ENCODE measurements around the gene ENDOV.

ENDOV gene

DNA sequence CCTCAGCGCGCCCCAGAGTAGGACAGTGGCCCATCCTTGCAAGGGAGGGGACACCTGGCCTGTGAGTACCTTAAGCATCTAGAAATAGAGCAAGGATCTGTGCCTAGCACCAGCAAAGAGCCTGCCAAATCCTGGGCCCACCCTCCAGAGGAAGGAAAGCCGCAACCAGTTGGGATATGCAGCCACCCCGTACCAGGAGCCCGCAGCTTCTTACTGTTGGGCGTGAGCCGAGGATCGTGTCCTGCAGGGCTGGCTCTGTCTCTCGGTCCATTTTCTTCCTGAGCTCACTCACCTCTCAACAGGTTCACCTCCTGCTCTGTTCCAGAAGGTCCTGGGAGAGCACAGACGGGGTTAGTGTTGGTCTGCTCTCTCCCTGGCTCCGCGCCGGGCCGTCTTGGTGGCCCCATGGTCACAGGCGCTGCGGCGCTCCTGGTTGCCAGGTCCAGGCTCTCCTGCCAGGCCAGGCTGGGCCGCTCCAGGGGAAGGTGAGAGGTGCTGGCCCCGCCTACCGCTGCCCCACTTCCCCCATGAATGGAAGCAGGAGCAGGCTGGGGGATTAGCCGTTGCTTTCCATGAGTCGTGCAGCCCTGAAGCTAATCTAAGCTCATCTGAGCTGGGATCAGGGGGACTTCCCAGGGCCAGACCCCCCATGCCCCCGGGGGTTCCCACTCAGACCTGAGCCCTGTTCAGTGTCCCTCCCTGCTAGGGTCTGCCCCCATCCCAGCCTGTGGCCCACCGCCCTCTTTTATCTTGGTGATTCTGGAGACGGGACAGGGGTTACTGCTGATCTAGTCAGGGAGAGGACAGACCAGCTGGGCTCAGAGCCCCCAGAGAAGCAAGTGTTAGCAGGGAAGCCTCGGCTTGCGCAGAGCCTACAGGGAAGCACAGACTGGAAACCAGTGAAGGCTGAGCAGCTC is 12.7 kb downstream of the ENDOV start:
- H3K4me1 ChIP-seq (ENCODE audit: insufficient read depth, low read length), result peaks cover 4% of the 10 kb centered on the region
- H3K4me3 ChIP-seq (ENCODE audit: low read depth in 1 of 2, low read length in 2 of 2), result no peak overlapping the region
- H3K9ac ChIP-seq (ENCODE audit: low read length), result no peak overlapping the region

GRCh38 chr17:80428363-80428762 is 13.4 kb downstream of the ENDOV start:
- H3K27ac ChIP-seq (ENCODE audit: low read depth, low read length), result no peak overlapping the region
- H3K36me3 ChIP-seq (ENCODE audit: insufficient read depth, low read length), result peaks cover 20% of the 10 kb centered on the region

More for the DNA sequence above, 12.7 kb downstream of the ENDOV start:
- Histone ChIP-seq H3K27me3 (ENCODE audit: control insufficient read depth in 1 of 2, insufficient read depth in 2 of 2, low read length in 2 of 2) (no peaks in the 10 kb centered on the region), H3K36me3 (ENCODE audit: insufficient read depth, low read length) (peaks cover 20% of the 10 kb centered on the region), H3K9me3 (ENCODE audit: low read length) (no peaks in the 10 kb centered on the region), H3K27ac (ENCODE audit: low read depth, low read length) (no peak overlapping the region)

GRCh38 chr17:80428796-80429195 is 13.8 kb downstream of the ENDOV start:
- Histone ChIP-seq H3K27me3 (ENCODE audit: control insufficient read depth in 1 of 2, insufficient read depth in 2 of 2, low read length in 2 of 2) (no peaks in the 10 kb centered on the region), H3K4me3 (ENCODE audit: low read depth in 1 of 2, low read length in 2 of 2) (no peak overlapping the region), H3K9ac (ENCODE audit: low read length) (no peak overlapping the region), H3K36me3 (ENCODE audit: insufficient read depth, low read length) (peaks cover 20% of the 10 kb centered on the region), H3K9me3 (ENCODE audit: low read length) (no peaks in the 10 kb centered on the region), H3K4me1 (ENCODE audit: insufficient read depth, low read length) (peaks cover 4% of the 10 kb centered on the region), H3K27ac (ENCODE audit: low read depth, low read length) (no peak overlapping the region)

More at GRCh38 chr17:80428363-80428762, 13.4 kb downstream of the ENDOV start:
- peaks cover 4% of the 10 kb centered on the region for H3K4me1 ChIP-seq (ENCODE audit: insufficient read depth, low read length)
- no peak overlapping the region for H3K9ac ChIP-seq (ENCODE audit: low read length)
- no peak overlapping the region for H3K4me3 ChIP-seq (ENCODE audit: low read depth in 1 of 2, low read length in 2 of 2)
- no peaks in the 10 kb centered on the region for H3K27me3 ChIP-seq (ENCODE audit: control insufficient read depth in 1 of 2, insufficient read depth in 2 of 2, low read length in 2 of 2)
- no peaks in the 10 kb centered on the region for H3K9me3 ChIP-seq (ENCODE audit: low read length)

DNA sequence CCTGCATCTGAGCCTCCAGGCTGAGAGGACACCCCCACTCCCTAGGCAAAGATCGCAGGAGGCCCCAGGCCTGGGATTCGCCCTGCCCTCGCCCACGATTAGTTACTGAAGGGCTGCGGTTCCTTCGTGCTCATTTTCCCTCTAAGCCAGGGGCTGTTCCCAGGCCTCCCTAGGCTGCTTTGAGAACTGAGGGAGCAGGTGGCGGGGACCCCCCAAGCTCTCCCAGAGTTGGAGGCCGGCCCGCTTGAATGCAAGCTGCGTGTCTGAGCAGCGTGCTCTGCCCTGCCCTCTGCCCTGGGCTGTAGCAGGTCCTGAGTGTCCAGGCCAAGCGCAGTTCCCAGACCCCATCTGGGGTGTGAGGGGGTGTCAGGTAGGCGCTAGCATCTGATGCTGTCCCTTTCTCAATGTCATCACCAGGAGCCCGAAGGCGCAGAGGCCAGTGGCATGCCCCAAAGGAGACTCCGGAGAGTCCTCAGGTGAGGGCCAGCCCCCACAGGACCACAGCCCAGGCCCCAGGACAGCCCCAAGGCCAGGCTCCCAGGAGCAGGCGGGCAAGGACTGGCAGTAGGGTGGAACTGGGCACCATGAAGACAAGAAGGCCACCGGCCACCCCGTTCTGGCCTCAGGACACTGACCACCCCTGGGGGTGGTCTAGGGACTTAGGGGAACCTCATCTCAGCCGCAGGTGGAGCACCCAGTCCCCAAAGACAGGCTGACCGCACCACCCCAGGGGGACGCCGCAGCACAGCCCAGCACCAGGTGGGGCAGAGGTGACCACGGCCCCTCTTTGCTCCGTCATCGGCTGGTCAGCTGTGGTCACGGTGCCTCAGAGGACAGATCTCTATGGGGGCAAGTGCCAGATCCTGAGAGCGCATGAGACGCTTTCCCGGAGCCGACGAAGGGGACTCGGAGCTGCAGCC is 14.6 kb downstream of the ENDOV start:
- H3K36me3 ChIP-seq (ENCODE audit: insufficient read depth, low read length), result peaks cover 20% of the 10 kb centered on the region
- H3K27me3 ChIP-seq (ENCODE audit: control insufficient read depth in 1 of 2, insufficient read depth in 2 of 2, low read length in 2 of 2), result no peaks in the 10 kb centered on the region
- no peaks in the 10 kb centered on the region for H3K9me3 ChIP-seq (ENCODE audit: low read length)
- no peak overlapping the region for H3K9ac ChIP-seq (ENCODE audit: low read length)
- H3K4me3 ChIP-seq (ENCODE audit: low read depth in 1 of 2, low read length in 2 of 2), result no peak overlapping the region
- H3K4me1 ChIP-seq (ENCODE audit: insufficient read depth, low read length), result peaks cover 4% of the 10 kb centered on the region
- no peak overlapping the region for H3K27ac ChIP-seq (ENCODE audit: low read depth, low read length)

GRCh38 chr17:80430446-80431245 is 15.7 kb downstream of the ENDOV start:
- H3K4me3 ChIP-seq (ENCODE audit: low read depth in 1 of 2, low read length in 2 of 2), result no peak overlapping the region

DNA sequence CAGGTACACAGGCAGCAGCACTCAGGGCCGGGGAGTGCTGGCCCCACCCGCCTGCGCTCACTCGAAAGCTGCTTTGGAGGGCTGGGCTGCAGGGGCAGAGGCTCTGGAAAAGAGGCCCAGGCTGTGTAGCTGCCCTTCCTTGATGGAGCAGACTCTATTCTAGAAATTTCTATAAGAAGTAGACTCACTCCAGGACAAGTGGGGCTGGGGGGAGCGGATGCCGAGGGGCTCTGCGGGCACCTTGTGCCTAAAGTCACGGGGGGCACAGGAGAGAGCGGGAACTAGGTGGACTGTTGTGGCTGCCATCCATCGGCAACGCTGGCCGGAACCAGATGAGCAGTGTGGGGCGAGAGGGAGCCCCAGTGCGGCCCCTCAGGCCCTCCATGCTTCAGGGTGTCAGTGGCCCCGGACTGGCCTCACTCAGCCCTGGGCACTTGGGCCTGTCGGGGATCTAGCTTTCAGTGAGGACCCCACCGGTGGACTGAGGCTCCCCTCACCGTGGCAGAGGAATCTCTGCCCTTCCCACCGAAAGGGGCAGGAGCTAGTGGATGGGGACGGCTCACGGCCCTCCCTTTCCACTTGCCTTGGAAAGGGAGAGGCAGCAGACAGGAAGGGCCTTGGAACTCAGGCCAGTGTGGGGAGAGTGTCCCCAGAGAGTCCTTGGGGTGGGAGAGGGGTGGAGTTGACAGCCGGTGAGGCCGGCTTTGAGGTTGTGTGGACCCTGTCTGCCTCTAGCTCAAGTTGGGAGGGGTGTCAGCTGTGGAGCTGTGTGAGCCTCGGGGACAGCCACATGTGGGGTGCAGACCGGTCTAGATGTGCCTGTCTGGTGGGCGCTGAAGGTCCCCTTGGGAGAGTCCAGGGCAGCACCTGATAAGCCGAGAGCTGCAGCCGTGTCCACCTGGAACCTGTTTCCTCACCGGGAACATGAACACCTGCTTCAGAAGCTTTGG is 16.6 kb downstream of the ENDOV start:
- Histone ChIP-seq H3K4me1 (ENCODE audit: insufficient read depth, low read length) (peaks cover 4% of the 10 kb centered on the region), H3K36me3 (ENCODE audit: insufficient read depth, low read length) (peaks cover 20% of the 10 kb centered on the region), H3K27me3 (ENCODE audit: control insufficient read depth in 1 of 2, insufficient read depth in 2 of 2, low read length in 2 of 2) (no peaks in the 10 kb centered on the region), H3K9ac (ENCODE audit: low read length) (no peak overlapping the region), H3K27ac (ENCODE audit: low read depth, low read length) (no peak overlapping the region), H3K4me3 (ENCODE audit: low read depth in 1 of 2, low read length in 2 of 2) (no peak overlapping the region), H3K9me3 (ENCODE audit: low read length) (no peaks in the 10 kb centered on the region)

More at GRCh38 chr17:80430446-80431245, 15.7 kb downstream of the ENDOV start:
- H3K9ac ChIP-seq (ENCODE audit: low read length), result no peak overlapping the region
- H3K27me3 ChIP-seq (ENCODE audit: control insufficient read depth in 1 of 2, insufficient read depth in 2 of 2, low read length in 2 of 2), result no peaks in the 10 kb centered on the region
- no peak overlapping the region for H3K27ac ChIP-seq (ENCODE audit: low read depth, low read length)
- peaks cover 4% of the 10 kb centered on the region for H3K4me1 ChIP-seq (ENCODE audit: insufficient read depth, low read length)
- H3K36me3 ChIP-seq (ENCODE audit: insufficient read depth, low read length), result peaks cover 20% of the 10 kb centered on the region
- H3K9me3 ChIP-seq (ENCODE audit: low read length), result no peaks in the 10 kb centered on the region

DNA sequence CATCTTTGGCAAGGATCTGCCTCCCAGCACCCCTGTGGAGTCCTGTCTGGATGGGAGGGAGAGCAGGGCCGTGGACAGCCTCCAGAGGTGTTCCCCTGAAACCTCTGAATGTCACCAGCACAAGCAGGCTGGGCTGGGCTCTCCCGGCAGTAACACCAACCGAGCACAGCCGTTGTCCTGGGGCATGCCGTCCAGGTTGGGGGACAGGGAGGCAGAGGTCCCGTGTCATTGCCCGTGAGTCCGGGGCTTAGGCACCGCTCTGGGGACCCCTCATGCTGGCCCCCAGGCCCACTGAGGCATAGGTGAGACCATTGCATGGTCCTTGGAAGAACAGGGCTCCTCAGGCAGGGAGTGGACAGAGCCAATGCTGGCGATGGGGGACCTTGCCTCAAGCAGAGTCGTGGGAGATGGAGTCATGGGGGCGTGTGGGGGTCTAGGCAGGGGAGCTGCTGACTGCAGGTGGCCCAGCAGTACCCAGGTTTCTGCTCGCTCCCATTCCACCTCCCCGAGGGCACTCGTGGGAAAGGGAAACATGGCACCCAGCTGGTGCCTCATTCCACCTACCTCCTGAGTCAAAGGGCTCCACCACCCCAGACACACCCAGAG is 17.5 kb downstream of the ENDOV start:
- no peak overlapping the region for H3K4me3 ChIP-seq (ENCODE audit: low read depth in 1 of 2, low read length in 2 of 2)
- H3K36me3 ChIP-seq (ENCODE audit: insufficient read depth, low read length), result peaks cover 20% of the 10 kb centered on the region

DNA sequence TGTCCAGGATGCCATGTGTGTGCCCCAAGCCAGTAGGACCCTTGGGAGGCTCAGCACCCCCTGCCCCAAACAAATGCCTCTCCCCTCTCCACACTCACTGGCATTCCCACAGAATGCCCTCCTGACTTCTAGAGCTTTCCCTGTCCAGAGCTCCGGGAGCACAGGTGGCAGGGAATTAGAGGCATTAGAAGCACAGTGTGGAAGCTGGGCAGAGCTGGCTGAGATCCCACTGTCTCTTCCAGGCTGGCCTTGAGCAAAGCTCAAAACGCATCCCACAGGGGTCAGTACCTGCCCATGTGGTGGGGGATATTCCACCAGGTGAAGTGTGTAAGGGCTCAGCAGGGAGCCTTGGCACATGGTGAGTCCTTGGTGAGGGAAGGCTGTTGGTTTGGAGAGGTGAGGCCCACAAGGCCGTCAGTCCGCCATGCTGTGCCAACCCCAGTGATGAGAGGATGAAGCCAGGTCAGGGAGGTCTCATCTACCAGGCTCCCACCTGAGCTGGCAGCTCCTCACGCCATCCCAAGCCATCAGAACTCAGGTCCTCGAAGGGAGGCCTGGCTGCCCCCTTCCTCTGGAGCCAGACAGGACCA is 18.1 kb downstream of the ENDOV start:
- H3K4me1 ChIP-seq (ENCODE audit: insufficient read depth, low read length), result no peaks in the 10 kb centered on the region
- H3K36me3 ChIP-seq (ENCODE audit: insufficient read depth, low read length), result peaks cover 19% of the 10 kb centered on the region
- H3K9me3 ChIP-seq (ENCODE audit: low read length), result no peaks in the 10 kb centered on the region
- H3K4me3 ChIP-seq (ENCODE audit: low read depth in 1 of 2, low read length in 2 of 2), result no peak overlapping the region
- H3K27ac ChIP-seq (ENCODE audit: low read depth, low read length), result no peak overlapping the region
- no peaks in the 10 kb centered on the region for H3K27me3 ChIP-seq (ENCODE audit: control insufficient read depth in 1 of 2, insufficient read depth in 2 of 2, low read length in 2 of 2)
- H3K9ac ChIP-seq (ENCODE audit: low read length), result no peak overlapping the region

More for the DNA sequence above, 17.5 kb downstream of the ENDOV start:
- Histone ChIP-seq H3K9ac (ENCODE audit: low read length) (no peak overlapping the region), H3K27ac (ENCODE audit: low read depth, low read length) (no peak overlapping the region), H3K27me3 (ENCODE audit: control insufficient read depth in 1 of 2, insufficient read depth in 2 of 2, low read length in 2 of 2) (no peaks in the 10 kb centered on the region), H3K9me3 (ENCODE audit: low read length) (no peaks in the 10 kb centered on the region), H3K4me1 (ENCODE audit: insufficient read depth, low read length) (no peaks in the 10 kb centered on the region)

DNA sequence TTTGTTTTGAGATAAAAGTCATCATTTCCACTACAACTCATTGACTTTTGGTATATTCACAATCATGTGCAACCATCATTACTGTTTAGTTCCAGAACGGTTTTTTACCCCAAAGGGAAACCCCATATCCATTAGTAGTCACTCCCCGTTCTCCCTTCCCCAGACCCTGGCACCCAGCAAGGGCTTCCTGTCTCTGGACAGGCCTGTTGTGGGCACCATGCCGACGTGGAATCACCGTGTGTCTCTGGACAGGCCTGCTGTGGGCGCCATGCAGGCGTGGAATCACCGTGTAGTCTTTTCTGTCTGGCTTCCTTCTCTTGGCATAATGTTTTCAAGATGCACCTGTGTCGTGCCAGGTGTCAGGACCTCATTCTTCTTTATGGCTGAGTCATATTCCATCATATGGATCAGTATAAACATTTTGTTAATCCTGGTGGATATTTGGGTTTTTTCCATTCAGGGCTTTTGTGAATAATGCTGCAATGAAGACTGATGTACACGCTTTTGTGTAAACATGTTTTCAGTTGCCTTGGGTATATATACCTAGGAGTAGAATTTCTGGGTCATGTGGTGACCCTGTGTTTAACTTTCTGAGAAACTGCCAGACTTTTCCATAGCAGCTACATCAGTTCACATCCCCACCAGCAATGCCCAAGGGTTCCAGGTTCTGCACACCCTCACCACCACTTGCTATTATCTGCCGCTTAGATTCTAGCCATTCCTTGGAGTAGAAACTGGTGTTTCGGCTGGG is 19.1 kb downstream of the ENDOV start:
- Histone ChIP-seq H3K9me3 (ENCODE audit: low read length) (no peaks in the 10 kb centered on the region), H3K27me3 (ENCODE audit: control insufficient read depth in 1 of 2, insufficient read depth in 2 of 2, low read length in 2 of 2) (no peaks in the 10 kb centered on the region), H3K4me1 (ENCODE audit: insufficient read depth, low read length) (no peaks in the 10 kb centered on the region), H3K4me3 (ENCODE audit: low read depth in 1 of 2, low read length in 2 of 2) (no peak overlapping the region), H3K9ac (ENCODE audit: low read length) (no peak overlapping the region), H3K27ac (ENCODE audit: low read depth, low read length) (no peak overlapping the region), H3K36me3 (ENCODE audit: insufficient read depth, low read length) (peaks cover 8% of the 10 kb centered on the region)
